ENCODE measurements around the gene EPS8L1.
"Not testable (repeated sequence)": the region's sequence is repeated elsewhere in the genome, so short reads cannot be mapped to it uniquely, and the experiment has no call there.

Gene EPS8L1

GRCh38 chr19:55096061-55096701, 20.5 kb downstream of the EPS8L1 start:
- DNase-seq, result peak; percentile 19 to 34

- DNase-seq, result peak; percentile 92 to 93
These were observed 22.4 kb downstream of the EPS8L1 start for GRCh38 chr19:55097864-55098715.

GRCh38 chr19:55098716-55099556, 23.3 kb downstream of the EPS8L1 start:
- peak; percentile 45 to 46 for DNase-seq

GRCh38 chr19:55099557-55100506, 24.2 kb downstream of the EPS8L1 start:
- DNase-seq, result peak; percentile 16 to 27

- no peak for DNase-seq
These were observed 25.6 kb downstream of the EPS8L1 start for GRCh38 chr19:55101261-55101660.

- no peak for DNase-seq
These were observed 27.5 kb downstream of the EPS8L1 start for GRCh38 chr19:55103190-55103589.

- DNase-seq, result peak in 1 of 2 experiments; percentile 17
These were observed 29.6 kb downstream of the EPS8L1 start for GRCh38 chr19:55105237-55105636.

GRCh38 chr19:55106591-55106990, 30.9 kb downstream of the EPS8L1 start:
- DNase-seq, result no peak

- DNase-seq, result not testable (repeated sequence)
These were observed 31.6 kb downstream of the EPS8L1 start for GRCh38 chr19:55107252-55107651.

- DNase-seq, result no peak
These were observed 34.0 kb downstream of the EPS8L1 start for GRCh38 chr19:55109527-55110291.

GRCh38 chr19:55111238-55111831, 35.7 kb downstream of the EPS8L1 start:
- DNase-seq, result no peak

GRCh38 chr19:55112246-55112776, 36.6 kb downstream of the EPS8L1 start:
- no peak for DNase-seq

GRCh38 chr19:55112777-55113569, 37.3 kb downstream of the EPS8L1 start:
- DNase-seq, result no peak

- DNase-seq, result no peak
These were observed 37.9 kb downstream of the EPS8L1 start for GRCh38 chr19:55113570-55114039.

GRCh38 chr19:55114566-55115145, 39.0 kb downstream of the EPS8L1 start:
- DNase-seq, result no peak

GRCh38 chr19:55115446-55116065, 39.9 kb downstream of the EPS8L1 start:
- no peak for DNase-seq

- DNase-seq, result peak; percentile 92 to 93
These were observed 40.7 kb downstream of the EPS8L1 start for GRCh38 chr19:55116232-55116858.
